GM13977 (cell line): ENCODE data around the gene TEX2.
"Not testable (repeated sequence)": the region's sequence is repeated elsewhere in the genome, so short reads cannot be mapped to it uniquely, and the experiment has no call there.

Source experiments
- DNase-seq: peaks from one replicate; pipeline ENCODE4 v3.0.0; 2012; ENCODE audit warnings: low spot score
- in situ Hi-C: fragments of 300-500 bp; cut with MboI; formaldehyde crosslinking; loops from one replicate; pipeline ENCODE4 v1.12.0; 2022; ENCODE audit warnings: low sequenced_read_pairs, low pct_unique_long_range_greater_than_20kb, mixed read lengths, inconsistent platforms; ENCODE audit not compliant: unreplicated experiment
- TF ChIP-seq, protein P1 (sequence below): IDR thresholded peaks from 2 replicates; pipeline ENCODE4 v1.5.1; 2012; ENCODE audit warnings: mild to moderate bottlenecking, control low read depth; ENCODE audit not compliant: insufficient read depth; ENCODE audit errors: extremely low read depth, missing control alignments

The TEX2 gene

DNA sequence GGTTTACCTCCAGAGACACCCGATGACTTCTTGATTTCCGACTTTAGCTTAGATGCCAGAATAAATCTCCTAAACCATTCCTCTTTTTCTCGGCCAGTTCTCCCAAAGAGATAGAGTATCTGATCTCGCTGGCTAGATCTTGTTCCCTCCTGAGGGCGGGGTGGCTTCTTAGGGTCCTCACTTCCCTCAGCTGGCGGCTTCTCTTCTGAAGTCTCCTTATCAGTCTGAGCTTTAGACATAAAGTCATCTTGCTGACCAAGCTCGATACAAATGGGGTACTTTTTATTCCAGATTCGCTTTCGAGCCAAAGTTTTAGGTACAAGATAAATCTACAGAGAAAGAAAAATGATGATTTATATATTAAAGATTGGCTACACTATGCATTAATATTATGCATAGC, 69.5 kb downstream of the TEX2 start:
- TF ChIP-seq, protein P1, sequence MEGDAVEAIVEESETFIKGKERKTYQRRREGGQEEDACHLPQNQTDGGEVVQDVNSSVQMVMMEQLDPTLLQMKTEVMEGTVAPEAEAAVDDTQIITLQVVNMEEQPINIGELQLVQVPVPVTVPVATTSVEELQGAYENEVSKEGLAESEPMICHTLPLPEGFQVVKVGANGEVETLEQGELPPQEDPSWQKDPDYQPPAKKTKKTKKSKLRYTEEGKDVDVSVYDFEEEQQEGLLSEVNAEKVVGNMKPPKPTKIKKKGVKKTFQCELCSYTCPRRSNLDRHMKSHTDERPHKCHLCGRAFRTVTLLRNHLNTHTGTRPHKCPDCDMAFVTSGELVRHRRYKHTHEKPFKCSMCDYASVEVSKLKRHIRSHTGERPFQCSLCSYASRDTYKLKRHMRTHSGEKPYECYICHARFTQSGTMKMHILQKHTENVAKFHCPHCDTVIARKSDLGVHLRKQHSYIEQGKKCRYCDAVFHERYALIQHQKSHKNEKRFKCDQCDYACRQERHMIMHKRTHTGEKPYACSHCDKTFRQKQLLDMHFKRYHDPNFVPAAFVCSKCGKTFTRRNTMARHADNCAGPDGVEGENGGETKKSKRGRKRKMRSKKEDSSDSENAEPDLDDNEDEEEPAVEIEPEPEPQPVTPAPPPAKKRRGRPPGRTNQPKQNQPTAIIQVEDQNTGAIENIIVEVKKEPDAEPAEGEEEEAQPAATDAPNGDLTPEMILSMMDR = no peak
- in situ Hi-C loops = no loop called here

DNA sequence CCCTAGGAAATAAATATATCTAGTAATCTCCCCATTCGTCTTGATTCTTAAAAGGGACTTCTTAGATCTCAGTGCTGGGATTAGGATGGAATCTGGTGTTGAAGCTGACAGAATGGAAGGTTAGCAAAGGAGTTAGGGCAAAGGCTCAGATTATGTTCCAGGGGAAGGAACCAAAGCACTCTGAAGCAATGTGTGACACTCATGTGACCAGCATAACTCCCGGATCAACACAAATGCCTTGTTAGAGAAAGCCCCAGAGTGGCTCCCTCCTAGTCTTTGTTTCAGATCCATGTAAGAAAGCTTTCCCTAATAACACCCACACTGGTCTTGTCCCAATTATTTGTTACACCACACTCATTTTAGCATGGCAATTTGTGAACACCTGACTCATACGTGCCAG, 70.5 kb downstream of the TEX2 start:
- TF ChIP-seq, protein P1 = no peak
- no peak for DNase-seq
- in situ Hi-C loops = no loop called here

More for the DNA sequence above, 69.5 kb downstream of the TEX2 start:
- no peak for DNase-seq

GRCh38 chr17:64190472-64190871, 72.6 kb downstream of the TEX2 start:
- in situ Hi-C loops = no loop called here
- no peak for DNase-seq
- TF ChIP-seq, protein P1 = no peak

DNA sequence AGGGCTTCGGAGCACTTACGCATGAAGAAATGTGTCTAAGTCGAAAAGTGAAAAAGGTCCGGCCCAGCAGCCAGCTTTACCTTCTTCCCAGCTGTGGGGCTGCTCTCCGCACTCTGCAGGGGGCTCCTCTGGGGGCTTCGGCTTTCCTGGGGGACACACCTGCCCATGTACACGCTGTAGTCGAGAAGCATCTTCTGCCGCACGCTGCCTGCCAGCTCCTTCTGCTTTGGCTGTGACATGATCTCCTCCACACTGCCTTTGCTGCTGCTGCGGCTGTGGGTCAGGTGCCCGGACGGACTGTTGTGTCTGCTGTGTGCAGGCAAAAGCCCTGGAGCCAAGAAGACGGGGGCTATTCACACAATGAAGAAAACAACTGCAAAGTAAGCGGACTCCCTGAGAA, 75.0 kb downstream of the TEX2 start:
- no peak for DNase-seq
- in situ Hi-C loops = no loop called here
- TF ChIP-seq, protein P1 = no peak

- no peak for DNase-seq
- TF ChIP-seq, protein P1 = no peak
- in situ Hi-C loops = no loop called here
Observed at GRCh38 chr17:64187093-64187895, 75.8 kb downstream of the TEX2 start.

DNA sequence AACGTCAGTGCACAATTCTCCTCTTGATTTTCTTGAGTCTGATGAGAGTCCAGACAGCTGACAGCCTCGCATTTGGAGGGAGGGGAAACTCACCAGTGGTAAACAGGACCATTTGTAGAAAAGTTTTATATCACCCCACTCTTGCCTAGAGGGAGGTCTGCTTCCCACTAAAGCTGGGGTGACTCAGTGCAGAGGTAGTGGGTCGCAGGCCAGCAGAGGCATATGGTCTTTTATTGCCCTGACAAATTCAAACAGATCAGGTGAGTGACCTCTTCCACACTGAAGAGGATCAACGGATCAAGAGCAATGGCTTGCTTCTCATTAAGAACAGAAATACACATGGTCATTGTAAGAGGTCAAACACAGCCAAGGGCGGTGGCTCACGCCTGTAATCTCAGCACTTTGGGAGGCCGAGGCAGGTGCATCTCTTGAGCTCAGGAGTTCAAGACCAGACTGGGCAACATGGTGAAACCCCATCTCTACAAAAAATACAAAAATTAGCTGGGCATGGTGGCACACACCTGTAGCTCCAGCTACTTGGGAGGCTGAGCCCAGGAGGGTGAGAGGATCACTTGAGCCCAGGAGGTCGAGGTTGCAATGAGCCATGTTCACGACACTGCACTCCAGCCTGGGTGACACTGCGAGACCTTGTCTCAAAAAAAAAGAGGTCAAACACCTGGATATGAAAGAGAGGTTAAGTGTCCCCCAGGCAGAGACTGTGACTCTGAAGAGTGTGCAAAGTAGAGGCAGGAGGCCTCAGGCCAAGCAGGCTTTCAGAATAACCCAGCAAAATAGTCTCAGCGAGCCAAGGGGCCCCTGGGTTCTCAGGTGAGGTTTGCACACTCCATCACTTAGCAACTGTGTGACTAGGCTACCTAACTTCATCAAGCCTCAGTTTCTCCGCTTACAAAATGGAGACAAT, 76.6 kb downstream of the TEX2 start:
- TF ChIP-seq, protein P1 = no peak
- DNase-seq = no peak
- in situ Hi-C loops = no loop called here

DNA sequence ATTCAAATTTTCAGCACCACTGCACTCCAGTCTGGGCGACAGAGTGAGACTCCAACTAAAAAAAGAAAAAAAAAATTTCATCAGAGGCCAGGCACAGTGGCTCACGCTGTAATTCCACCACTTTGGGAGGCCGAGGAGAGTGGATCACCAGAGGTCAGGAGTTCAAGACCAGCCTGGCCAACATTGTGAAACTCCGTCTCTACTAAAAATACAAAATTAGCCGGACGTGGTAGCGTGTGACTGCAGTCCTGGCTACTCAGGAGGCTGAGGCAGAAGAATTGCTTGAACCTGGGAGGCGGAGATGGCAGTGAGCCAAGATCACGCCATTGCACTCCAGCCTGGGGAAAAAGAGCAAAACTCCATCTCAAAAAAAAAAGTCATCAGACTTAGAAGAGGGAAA, 77.5 kb downstream of the TEX2 start:
- in situ Hi-C loops, DNase-seq: not testable (repeated sequence)
